ENCODE results near the gene TLE4.

TLE4 gene

DNA sequence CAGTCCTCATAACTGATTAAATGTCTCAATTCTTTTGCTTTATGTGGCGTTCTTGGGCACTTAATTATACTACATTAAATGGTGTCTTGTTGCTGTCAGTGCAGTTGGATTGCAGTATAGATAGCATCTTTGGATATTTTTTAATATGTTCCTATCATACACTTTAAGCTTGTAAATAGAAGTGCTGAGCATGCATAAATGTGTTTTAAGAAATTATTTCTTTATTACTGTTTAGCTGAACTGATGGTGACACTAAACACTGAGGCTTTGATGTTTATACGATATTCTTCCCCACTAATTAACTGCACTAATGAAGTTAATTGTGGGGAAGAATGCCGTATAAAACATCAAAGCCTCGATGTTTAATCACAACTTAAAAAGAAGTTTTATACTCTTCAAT is 116.6 kb downstream of the TLE4 start:
- no peak for DNase-seq (ENCODE audit: low read depth, low spot score)

DNA sequence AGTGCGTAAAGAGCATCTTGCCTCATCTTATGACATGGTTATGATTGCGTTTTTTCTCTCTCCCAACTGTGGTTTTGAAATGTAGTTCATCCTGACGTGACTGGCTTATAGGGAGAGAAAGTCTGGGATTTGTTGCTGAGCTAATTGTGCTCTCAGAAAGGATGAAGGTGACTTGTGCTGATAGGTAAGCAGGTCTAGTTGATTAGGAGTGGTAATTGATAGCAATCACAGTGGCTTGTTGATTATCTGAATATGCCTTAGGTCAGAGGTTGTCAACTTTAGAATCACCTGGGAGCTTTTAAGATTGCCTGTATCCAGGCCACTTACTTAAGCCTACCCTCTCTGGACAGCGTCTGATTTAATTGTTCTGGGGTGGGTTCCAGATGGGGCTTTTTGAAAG is 117.8 kb downstream of the TLE4 start:
- no peak for DNase-seq (ENCODE audit: low read depth, low spot score)

DNA sequence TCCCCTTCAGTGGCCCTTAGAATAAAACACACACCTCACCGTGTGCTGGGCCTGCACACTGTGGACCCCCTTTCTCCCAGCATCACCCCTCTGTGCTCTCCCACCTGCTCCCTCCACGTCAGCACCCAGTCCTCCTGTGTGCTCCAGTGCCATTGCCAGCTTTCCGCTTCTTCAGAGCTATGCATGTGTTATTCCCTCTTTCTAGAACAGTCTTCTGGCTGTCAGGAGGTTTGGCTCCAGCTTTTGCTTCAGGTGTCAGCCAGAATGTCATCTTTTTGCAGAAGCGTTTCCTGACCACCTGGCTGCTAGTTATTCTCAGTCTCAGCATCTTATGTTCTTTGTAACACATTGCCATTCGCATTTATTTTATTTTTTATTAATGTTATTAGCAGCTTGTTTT is 119.7 kb downstream of the TLE4 start:
- DNase-seq (ENCODE audit: low read depth, low spot score) = no peak

DNA sequence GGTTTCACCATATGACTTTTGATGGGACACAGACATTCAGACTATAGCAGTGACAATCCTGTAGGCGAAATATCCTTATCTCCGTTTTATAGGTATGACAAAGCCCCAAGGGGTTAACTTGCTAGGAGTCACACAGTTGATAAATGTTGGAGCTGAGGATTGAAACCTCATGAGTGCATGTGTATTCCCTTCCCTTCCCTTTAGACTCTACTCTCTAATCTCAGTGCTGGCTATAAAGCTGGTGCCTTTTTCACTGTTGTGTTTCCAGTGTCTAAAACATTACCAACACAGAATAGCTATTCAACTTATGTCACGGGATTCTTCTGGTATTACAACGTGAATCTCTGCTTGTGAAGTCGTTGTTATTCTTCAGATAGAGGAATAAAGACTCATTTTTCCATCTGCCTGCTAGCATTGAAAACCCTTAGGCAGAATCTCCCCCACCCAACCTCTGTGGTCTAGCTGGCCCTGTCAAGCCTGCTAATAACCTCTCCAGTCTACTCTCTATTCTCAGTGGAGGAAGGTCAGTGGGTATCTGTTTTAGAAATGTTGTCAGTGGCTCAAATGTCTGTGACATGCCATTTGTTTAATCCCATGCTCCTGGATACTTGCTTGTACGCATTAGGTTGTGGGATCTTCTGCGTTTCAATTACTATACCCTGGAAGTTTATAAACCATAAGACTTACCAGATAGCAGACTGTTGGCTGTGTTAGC is 121.2 kb downstream of the TLE4 start:
- DNase-seq (ENCODE audit: low read depth, low spot score) = no peak

DNA sequence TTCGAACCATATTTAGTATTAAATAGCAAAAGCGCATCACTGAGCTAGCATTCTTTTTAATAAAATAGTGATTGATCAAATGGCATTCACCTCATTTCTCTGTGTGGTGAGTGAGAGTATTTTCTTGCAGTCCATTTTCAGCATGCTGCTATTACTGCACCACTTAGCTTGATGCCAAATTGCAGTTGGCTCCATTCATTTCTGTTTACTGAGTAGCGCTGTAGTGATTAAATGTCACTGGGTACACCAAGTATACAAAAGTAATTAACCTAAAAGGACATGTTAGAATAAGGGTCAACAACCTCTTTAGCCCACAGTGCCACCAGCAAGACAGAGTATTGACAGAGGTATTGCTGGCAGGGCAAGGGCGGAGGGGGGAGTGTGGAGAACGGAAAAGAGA is 122.0 kb downstream of the TLE4 start:
- no peak for DNase-seq (ENCODE audit: low read depth, low spot score)

DNA sequence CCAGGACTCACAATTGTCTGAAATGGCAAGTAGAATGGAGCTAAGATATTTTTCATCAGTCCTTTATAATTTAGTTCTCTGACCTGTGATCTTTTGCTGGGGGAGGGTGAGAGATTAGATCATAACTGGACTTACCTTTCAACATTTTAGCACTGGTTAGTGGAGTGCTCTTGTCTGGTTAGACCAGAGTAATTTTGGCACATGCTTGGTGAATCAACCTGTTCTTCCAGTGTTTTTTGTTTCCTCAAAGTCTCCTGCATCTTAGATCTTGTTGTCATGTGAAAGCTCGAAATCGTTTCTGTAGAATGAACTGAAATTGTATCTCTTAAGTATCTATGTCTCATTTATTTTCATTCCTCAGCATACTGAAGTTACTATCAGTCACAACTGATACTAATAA is 122.4 kb downstream of the TLE4 start:
- no peak for DNase-seq (ENCODE audit: low read depth, low spot score)

DNA sequence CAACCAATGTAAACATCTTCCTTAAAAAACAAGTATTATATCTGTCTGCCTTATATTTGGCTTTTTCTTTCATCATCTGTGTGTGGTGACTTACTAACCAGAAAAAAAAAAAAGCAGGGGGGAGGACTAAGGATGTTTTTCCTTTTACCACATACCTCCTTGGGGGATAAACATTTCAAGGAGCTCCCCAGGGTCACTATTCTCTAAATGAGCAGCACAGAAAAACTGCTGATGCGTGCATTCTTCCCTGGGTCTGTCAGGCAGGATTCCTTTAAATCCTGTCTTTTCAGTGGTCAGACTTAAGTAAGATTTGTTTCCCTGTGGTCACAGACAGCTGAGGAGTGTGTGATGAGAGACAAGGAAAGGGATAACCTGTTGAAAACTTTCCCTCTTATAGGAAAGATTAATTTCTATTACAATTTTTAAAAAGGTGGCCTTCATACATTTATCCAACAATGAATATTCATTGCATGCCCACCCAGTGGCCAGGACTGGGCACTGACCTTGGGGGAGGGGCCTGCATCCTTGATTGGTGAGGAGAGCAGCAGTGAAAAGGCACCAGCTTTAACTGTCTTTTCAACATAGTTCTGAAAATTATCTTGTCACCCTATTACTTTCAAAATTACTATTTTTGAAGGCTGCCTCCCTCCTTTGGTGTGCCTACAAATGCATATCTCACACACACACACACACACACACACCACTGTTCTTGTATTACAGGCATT is 123.1 kb downstream of the TLE4 start:
- DNase-seq (ENCODE audit: low read depth, low spot score) = no peak

DNA sequence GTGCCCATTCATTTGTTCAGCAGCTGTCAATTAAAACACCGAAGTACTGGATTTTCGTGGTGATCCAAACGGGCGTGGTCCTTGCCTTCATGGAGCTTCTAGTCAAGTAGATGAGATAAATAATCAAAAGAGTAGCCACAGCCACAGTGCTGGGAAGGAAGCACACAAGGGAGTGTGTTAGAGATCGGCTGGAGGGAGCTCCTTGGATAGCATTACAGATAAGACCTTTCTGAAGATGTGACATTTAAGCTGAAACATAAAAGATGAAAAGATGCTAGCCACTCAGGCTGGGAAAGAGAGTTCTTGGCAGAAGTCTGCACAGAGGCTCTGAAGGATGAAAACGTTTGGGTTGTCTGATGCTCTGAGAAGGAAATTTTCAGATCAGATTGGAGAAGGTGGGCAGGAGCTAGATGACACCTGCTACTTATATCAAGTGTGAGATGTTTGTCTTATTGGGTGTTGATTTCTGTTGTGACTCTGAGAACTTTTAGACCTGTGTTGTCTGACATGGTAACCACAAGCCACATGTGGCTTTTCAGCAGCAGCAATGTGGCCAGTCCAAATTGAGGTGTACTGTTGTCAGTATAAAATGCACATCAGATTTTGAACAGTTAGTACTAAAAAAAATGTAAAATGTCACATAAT is 123.9 kb downstream of the TLE4 start:
- no peak for DNase-seq (ENCODE audit: low read depth, low spot score)

DNA sequence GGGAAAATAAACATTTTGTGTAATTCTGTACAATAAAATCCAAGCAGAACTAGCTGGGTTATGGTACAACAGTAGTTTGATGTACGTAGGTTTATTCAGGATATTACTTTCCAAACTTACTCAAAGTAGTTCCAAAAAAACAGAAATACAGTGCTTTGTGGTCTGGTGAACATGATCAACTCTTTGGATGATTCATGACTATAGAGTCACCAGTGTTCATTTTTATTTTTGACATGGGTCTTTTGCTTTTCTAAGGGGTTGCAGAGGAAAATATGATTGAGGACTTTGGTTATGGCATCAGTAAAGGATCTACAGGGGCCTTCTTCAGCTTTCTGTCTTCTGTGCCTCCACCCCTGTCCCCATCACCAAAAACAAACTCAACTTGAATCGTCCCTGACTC is 127.2 kb downstream of the TLE4 start:
- no peak for DNase-seq (ENCODE audit: low read depth, low spot score)

DNA sequence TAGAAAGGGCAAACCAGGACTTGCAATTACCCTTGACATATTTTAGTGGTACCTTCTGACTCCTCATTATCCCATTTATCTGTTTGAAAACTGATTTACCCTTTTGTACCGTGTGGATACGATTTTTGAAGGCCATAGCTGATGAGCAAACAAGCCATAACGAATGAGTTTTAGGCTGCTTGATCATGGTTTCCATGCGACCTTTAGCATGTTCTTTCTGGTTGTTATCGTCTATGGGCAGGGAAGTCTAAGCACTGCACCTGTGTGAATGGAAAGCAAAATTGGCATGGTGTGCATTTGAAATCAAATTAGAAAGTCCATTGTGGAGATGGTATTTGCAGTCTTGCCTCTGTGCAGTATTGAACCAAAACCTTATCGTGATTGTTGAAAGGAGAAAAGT is 127.7 kb downstream of the TLE4 start:
- DNase-seq (ENCODE audit: low read depth, low spot score) = no peak

DNA sequence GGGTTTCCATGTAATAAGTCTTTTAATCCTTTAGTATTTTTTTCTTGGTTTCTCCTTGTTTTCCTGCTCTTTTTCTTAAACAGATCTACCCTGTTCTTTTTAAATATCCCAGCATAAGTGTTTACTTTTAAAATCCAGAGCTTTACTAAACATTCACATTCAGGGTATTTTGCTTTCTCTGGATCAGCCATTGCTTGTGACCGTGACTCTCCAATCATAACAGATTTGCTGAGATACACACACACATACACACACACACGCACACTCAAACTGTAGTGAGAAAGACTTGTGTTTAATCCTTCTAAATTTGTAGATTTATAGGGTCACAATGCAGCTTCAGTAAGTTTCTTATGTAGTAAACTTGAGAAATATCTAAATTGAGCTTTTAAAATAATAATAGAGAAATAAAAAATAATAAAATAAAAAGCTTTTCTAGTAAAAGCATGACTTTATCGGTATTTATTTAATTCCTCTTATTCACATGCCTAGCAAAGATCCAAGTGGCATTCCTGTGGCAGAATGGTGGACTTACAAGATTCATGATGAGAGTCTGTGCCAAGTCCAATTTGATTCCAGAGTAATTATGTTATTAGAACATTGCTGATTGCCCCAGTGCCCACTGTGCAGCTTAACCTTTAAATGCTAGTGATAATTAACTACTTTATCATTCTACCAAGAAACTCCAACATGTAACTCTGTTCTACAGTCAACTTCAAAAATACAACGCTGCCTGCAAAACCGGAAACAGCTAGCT is 129.0 kb downstream of the TLE4 start:
- no peak for DNase-seq (ENCODE audit: low read depth, low spot score)

DNA sequence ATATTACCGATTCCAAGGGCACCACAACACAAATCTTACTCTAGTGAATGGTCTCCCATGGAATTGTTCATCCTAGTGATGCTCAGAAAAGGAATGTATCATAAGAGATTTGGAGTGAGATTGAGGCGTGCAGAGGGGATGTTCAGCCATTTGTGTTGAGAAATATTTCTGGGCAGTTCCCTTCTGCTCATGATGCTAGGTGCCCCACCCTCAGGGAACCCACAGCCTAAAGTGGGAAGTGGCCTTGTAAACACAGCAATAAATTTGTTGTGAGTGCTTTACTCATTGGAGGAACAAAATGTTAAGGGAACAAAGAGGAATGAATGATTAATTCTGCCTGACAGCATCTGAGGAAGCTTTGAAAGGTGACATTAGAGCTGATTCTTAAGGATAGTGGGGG is 129.9 kb downstream of the TLE4 start:
- DNase-seq (ENCODE audit: low read depth, low spot score) = no peak

DNA sequence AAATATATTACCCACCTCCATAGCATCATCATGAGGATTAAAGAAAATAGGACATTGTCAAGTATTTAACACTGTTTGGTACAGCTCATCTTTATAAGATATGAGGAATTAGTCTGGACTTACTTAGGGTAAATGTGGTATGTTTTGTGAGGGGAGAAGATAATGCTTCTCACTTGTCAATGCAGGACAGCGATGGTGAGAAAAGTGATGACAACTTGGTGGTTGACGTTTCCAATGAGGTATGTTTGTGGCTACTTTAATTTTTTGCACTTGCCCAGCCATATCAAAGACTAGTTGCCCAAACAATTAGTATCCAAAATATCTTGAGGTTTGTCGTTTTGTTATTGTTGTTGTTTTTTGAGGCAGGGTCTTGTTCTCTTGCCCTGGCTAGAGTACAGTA is 133.9 kb downstream of the TLE4 start:
- no peak for DNase-seq (ENCODE audit: low read depth, low spot score)

DNA sequence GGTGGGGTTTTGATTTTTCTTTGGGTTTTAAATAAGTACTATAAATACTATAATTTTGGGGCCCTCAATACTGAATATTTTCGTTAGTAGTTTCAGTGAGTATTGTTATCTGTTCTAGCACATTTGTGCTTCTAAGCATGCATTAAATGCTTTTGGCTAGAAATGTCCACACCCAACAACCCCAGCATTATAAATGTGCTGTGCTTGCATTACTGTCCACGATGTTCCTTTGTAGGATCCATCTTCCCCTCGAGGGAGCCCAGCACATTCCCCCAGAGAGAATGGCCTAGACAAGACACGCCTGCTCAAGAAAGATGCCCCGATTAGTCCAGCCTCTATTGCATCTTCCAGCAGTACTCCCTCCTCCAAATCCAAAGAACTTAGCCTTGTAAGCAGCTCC is 134.7 kb downstream of the TLE4 start:
- DNase-seq (ENCODE audit: low read depth, low spot score) = no peak

DNA sequence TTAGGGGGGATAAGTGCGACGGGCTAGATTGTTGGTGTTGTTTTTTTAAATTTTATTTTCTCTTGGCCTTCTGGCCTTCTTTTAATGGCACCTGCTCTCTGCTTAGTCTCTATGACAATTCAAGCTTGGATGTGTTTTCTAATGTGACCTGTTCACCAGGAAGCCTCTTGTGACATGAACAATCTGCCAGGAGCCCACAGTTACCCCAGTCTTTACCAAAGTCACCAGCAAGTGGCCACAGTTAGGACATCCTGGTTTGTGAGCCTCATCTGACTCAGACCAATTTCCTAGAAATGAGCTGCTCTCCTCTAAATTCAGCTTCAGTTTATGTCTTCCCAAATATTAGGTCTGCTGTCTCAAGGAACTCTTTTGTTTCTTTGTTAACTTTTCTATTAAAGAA is 135.8 kb downstream of the TLE4 start:
- no peak for DNase-seq (ENCODE audit: low read depth, low spot score)

DNA sequence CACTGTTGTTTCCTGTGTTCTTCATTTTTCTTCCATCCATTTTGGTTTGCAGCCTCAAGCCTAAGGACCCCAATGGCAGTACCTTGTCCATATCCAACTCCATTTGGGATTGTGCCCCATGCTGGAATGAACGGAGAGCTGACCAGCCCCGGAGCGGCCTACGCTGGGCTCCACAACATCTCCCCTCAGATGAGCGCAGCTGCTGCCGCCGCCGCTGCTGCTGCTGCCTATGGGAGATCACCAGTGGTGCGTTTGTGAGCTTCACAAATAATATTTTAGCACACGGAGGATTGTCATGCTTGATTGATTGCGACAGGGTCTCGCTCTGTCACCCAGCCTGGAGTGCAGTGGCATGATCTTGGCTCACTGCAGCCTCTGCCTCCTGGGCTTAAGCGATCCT is 136.8 kb downstream of the TLE4 start:
- DNase-seq (ENCODE audit: low read depth, low spot score) = no peak

DNA sequence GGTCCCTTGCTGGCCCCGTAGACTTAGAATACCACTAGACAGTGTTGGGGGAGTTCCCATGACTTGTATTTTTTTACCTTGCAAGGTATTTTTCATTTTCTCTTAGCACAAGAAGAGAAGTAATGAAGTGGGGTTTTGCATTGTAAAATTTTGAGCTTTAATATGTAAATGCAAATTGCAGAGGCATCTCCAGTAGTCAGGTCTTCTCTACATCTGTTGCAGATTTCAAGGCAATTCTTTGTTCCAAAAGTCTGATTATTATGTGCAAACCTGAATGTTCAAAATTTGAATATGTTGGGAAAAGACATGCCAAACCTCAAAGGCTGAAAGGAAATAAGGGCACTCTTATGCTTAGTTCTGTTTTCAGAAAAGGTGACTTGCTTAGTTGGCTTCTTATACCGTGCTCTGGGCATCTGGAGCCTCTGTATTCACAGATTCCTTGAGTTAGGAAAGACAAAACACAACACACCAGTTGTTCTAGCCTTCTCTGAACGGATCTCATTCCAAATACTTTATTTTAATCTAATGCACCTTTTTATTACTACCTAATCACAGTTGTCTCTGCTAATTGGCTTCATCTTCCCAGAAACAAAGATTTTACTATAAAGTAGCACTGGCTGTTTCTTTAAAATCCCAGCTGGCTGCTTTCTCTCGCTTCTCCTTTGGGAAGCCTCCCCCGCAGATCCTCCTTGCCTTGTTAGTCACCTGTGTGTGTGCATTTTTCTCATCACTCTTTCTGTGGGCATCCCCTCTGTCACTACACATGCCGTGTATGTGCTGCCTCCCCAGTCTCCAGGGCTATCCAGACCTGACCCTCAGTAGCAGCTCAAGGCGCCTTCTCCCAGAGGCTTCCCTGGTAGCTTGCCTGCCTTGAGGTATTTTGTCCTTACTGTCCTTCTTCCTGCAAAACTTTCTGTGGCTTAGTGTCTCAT is 138.2 kb downstream of the TLE4 start:
- DNase-seq (ENCODE audit: low read depth, low spot score) = no peak

DNA sequence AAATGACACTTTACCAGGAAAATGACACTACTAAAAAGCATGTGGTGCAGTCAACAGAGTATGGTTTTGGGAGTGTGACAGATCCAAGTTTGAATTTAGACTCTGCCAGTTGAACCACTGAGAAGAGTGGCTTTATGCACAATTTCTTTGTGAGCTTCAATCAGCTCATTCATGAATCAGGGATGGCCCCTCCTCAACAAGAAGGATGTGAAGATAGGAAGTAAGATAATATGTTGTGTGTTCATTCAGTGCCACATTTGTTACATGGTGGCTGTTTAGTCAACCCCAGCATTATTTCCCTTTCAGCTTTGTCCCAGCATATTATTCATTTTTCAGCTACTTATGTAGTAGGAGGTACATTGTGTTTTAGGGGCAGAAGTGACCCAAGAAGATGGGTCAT is 140.1 kb downstream of the TLE4 start:
- DNase-seq (ENCODE audit: low read depth, low spot score) = no peak

DNA sequence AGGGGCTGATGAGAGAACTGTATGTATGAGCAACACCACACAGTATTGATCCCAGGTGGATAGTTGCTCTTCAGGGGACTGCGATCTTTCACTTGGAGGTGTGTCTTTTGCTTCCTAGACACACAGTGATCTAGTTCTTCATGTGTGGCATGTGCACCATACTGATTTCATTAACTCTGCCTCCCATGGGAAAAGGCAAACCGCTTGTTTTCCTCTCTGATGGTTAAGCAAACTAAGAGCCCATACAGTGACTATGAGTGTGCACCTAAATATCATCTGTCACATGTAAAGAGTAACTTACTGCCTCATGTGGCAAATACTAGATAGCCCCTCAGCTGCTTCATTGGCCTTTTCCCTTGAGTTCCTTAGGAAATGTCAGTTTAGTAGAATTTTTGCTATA is 147.3 kb downstream of the TLE4 start:
- DNase-seq (ENCODE audit: low read depth, low spot score) = no peak

DNA sequence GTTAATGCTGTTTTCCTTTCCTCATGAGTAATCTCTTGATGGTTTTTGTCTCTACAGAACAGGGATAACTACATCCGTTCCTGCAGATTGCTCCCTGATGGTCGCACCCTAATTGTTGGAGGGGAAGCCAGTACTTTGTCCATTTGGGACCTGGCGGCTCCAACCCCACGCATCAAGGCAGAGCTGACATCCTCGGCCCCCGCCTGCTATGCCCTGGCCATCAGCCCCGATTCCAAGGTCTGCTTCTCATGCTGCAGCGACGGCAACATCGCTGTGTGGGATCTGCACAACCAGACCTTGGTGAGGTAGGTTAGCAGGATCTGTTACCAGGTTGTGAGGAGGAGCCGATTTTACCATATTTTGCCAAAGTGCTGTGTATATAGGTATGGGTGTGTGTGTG is 148.2 kb downstream of the TLE4 start:
- no peak for DNase-seq (ENCODE audit: low read depth, low spot score)

DNA sequence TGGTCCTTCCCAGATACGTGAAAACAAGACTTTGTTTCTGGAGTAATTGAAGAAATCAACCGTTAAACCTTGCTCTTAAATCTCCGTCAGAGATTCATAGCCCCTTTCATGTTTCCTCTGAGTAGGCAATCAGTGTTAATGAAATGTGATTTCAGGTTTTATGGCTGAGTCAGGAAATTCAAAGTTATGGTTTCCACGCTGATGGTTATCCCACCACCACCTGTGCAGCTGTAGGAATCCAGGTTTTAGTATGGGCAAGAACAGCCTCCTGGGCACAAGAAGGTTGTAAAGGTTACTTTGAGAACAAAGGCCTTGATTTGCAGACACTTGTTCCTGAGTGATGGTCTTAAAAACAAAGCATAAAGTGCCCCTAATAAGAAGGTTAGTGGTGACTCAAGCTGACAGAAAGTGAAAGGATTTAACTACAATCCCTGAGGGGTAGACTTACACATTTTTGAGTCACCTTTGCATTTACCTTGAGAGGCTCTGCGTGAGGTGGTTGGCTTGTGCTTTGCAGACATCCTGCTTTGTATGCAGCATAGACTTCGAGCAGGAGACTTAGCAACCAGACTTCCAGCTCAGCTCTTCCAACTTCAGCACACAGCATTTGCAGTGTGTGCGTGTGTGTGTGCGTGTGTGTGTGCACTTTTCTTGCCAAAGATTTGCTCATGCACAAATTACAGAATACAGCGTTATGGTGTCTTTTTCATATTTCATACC is 159.6 kb downstream of the TLE4 start:
- no peak for DNase-seq (ENCODE audit: low read depth, low spot score)

All from activated CD4-positive, CD25-positive, alpha-beta regulatory T cell treated with anti-CD3 and anti-CD28 coated beads, Interleukin-2, amount 50 U/mL, for 16 hours (primary cell).